ENCODE measurements around the gene MTCP1. TPM values are rescaled to one million over a fixed set of nuclear protein-coding genes. Genes with fewer than 3 reads are reported as not detected.

The MTCP1 gene, protein sequence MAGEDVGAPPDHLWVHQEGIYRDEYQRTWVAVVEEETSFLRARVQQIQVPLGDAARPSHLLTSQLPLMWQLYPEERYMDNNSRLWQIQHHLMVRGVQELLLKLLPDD
- 4.1 and 4.5 TPM in 2 replicates for total RNA-seq (2014; rRNA removed; shearing (Covaris generic))

DNA sequence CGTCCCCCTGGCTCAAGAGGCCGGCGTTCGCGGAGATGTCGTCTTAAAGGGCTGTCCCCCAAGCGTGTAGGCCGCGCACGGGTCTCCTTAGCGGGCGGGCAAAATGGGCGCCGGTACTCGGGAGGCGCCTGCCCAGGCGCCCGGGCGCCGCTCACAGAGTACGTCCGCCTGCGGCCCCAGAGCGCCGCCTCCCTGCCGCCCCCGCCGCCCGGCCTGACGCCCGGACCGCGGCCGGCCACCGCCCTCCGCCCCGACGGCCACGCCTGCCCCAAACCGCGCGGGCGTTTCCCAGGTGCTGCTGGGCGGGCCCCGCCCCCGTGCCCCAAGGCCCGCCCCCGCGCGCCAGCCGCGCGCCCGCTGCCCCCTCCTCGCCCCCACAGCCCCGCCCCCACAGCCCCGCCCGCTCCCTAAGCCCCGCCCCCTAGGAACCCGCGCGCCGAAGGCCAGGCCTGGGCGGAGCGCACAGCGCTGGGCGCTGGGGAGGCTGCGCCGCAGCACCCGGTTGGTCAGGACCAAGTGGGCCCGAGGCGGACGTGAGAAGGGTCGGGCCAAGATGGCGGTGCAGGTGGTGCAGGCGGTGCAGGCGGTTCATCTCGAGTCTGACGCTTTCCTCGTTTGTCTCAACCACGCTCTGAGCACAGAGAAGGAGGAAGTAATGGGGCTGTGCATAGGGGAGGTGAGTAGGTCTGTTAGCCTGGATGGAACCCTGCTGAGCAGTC lies at the start of gene MTCP1, which contains the start of the genes BRCC3 and CMC4:
Gene MTCP1, minus strand, starts transcription at position 162 of the 719 bp plus-strand sequence. CDS start 5,126 bp downstream, outside the sequence.
Gene BRCC3, plus strand, starts transcription at position 534 of the 719 bp plus-strand sequence. Its CDS starts 20 bp downstream, at position 554.
Gene CMC4, minus strand, starts transcription at position 162 of the 719 bp plus-strand sequence. CDS start 7,113 bp downstream, outside the sequence.
- DNase-seq (ENCODE audit: low spot score) = peak; percentile 67

DNA sequence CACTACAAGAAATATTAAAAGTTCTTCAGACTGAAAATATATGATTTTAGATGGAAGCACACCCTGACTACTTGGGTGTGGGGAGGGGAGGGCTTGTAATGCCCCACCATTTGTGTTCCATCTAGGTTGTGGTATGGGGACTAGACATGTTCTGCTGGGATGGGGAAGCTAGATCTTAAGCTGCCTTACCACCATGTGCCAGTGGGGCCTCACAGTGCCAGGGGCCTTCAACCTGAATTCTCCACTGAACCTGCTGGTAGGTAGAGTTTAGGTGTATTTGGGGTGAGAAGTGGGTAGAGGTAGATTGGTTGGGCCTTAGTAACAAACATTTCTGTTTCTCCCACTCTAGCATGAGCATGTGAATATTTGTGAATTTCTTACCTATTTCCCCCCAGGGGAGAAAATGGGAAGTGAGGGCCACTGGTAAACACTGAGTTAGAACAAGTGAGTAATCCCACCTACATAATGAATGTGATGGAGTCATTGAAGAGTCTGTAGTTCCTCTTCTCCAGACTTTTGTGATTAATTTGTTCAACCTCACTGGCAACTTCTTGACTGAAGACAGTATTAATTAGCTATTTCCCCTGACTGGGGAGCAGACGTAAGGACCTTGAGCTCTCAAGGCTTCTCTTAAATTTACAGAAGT lies 44.4 kb upstream of the MTCP1 start:
- no peak for DNase-seq (ENCODE audit: low spot score)

DNA sequence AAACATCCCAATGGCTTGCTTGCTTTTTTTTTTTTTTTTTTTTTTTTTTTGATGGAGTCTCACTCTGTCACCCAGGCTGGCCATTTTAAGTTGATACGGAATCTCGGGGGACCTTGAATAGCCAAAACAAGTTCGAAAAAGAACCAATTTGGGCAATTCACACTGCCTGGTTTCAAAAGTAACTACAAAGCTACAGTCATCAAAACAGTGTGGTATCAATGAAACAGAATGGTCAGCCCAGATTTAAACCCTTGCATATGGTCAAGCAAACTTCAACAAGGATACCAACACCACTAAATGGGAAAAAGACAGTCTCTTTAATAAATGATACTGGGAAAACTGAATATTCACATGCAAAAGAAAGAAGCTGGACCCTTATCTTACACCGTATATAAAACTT lies 42.2 kb upstream of the MTCP1 start:
- no peak for DNase-seq (ENCODE audit: low spot score)

DNA sequence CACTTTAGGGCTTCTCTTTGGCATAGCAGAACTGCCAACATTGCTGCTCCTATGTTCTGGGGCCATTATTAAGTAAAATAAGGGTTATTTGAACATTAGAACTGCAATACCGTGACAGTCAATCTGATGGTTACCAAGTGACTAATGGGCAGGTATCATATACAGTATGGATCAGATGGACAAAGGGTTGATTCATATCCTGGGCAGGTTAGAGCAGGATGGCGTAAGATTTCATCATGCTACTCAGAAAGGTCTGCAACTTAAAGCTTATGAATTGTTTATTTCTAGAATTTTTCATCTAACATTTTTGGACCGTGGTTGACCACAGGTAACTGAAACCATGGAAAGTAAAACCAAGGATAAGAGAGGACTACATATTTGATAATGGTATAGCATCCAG lies 41.2 kb upstream of the MTCP1 start:
- DNase-seq (ENCODE audit: low spot score) = peak; percentile 9

DNA sequence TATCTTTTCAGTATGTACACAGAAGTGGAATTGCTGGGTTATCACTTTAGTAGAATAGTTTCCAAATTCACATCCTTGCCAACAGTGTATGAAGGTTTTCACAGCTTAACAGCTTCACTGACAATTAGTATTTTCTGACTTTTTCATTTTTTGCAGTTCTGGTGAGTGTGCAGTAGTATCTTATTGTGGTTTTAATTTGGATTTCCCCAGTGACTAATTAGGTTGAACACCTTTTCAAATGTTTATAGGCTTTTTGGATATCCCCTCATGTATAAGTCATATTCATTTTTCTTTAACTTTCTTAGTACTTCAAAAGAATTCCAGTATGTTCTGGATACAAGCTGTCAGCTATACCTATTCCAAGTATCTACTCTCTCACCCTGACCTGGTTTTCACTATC lies 37.5 kb upstream of the MTCP1 start:
- no peak for DNase-seq (ENCODE audit: low spot score)

DNA sequence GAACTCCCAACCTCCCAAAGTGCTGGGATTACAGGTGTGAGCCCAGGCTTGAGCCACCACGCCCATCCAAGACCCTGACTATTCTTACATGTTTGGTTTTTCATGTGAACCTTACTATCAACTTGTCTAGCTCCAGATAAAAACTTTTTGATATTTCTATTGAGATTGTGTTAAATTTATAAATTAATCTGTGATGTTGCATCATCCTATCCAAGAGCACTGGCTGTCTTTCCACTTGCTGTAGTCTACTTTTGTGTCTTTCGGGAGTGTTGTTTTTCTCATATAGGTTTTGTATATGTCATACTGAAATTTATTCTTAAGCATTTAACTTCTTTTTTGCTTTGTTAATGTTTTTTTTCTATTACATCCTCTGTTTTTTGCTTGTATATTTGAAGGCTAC lies 35.0 kb upstream of the MTCP1 start:
- no peak for DNase-seq (ENCODE audit: low spot score)

DNA sequence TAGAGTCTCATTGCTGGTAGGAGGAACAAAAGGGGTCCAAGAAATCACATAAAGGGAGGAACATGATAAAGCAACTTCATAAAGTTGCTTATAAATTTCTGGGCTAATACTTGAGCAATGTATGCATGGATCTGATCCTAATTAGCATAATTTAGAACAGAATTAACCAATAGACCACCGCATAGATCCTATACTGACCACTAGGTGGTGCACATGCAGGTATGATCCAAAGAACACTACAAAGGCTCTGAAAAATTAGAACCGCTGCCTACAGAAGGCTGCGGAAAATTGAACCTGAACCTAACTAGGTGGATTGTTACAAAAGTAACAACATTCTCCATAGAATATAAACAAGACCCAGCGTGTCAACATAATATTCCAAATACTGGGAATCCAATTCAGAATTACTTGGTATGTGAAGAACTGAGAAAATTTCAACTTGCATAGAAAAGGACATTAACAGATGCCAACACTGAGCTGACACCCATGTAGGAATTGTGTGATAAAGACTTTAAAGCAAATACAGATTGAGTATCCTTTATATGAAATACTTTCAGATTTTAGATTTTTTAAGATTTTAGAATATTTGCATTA lies 23.6 kb upstream of the MTCP1 start:
- DNase-seq (ENCODE audit: low spot score) = peak; percentile 13

DNA sequence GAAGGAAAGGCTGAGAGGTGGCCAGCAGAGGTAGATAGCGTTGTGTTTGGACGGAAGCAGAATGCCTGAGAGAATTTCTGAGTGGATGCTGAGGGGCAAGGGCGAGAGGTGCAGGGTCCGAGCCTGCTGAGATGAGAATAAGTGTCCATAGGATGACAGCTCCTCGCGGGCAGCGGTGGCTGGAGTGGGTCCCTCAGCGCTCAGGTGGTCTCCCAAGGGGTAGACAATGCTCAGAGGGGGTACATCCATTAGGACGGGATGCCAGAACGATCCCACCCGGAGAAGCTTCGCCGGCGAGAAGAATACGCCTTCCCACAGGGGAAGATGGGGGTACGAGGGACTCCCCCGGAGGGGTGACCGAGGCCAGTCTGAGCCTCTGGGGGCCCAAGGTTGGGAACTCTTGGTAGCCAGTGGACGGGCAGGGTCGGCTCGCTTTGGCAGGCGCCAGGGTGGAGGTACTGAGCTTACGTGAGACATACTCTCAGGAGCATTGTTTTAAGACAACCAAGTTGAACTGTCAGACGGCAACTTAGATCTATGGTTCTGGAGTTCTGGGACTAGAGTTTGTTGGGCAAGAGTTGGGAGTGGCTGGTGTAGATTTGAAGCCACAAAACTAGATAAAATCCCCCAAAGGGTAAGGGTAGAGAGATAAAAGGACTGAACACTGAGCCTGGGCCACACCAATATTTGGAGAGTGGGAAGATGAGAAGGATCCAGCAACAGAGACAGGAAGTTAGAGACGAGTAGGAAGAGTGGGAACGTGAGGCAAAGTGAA lies 16.2 kb upstream of the MTCP1 start:
- DNase-seq (ENCODE audit: low spot score) = no peak

DNA sequence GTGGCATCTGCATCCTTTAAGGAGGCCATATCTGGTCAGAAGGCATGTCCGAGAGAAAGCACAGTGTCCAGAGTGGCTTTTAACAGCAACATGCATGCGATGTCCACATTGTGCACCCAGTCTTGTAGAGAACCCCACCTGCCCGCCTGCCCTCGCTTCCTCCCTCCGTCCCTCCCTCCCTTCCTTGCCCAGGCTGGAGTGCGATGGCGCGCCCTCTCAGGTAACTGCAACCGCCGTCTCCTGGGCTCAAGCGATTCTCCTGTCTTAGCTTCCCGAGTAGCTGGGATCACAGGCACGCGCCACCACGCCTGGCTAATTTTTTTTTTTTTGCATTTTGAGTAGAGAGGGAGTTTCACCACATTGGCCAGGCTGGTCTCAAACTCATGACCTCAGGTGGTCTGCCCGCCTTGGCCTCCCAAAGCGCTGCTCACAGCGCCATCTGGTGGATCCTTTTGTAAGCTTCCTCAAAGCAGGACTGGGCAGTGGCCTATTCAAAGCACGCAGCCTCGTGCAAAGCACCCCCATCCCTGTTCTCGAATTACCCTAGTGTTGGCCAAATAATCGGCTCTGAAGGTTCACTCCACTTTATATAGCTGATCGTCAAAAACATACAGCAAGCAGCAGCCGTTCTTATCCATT lies 15.4 kb upstream of the MTCP1 start:
- peak; percentile 21 for DNase-seq (ENCODE audit: low spot score)

DNA sequence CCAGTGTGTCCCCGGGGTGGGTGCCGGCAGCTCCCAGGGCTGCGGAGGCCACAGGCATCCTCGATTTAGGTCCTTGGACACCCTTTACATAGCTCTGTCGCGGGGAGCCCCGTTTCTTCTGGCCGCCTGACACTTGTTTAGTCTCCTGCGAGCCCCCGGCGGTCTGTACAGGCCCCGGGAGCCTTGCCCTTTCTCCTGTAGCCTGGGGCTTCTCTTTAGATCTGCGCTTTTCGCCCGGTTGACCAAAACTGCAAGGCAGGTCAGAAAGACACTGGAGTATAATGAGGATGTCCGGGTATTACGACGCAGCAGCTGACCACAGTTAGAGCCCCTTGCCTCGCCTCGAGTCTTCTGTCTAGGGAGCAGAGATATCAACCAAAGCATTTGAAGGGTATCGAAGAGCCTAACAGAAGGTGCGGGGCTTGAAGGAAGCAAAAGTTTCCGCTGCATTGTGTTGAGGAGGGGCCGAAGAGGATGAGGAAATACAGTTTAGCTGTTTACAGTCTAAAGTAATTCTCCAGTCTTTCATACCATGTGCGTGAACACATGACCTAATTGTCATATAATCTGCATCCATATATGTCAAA lies 851 bp upstream of the MTCP1 start:
- DNase-seq (ENCODE audit: low spot score) = no peak

DNA sequence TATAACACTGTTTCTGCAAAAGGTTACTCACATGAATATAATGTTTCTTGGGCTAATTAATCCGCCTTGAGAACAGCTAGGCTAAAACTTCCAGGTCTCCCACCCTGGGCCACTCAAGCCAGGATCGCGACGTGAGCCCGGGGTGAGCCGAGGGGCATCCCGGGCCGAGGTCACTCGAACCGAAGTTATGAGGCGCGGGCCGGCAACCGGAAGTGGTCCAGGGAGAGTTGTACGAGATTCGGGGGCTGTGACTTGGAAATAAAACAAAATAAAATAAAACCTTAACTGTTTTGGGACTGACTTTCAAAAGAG lies 317 bp downstream of the MTCP1 start:
- peak; percentile 4 for DNase-seq (ENCODE audit: low spot score)

DNA sequence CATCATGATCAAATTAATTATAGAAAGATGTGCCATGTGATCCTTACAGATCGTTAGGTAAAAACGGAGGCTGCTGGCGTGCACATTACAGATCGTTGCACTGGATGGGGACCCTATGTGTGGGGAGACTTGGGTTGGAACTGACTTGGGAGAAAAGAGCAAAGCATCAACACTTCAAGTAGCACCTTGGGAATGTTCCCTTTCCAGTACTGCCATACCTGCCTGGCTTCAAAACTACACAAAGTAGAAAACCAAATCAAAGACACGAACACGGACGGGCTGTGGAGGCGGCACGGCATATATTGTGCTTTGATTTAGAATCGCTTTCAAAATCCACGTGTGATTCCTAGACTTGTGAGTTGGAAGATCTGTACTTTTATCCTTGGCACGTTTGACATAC lies 898 bp downstream of the MTCP1 start:
- DNase-seq (ENCODE audit: low spot score) = no peak

DNA sequence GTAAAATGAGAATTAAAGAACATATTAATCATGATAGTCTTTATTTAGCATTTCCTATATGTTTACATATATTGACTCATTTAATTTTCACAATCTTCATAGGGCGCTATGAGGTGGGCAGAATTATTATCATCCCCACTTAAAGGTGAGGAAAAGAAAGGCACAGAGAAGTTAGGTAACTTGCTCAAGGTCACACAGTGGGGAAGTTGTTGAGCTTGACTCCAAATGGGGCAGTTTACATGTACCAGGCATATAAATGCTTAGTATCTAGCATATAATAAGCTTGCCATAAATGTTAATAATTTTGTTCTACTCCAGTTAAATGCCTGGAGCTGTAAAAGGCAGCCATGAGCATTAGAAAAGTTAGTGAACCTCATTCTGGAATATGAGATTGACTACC lies 1.5 kb downstream of the MTCP1 start:
- no peak for DNase-seq (ENCODE audit: low spot score)

DNA sequence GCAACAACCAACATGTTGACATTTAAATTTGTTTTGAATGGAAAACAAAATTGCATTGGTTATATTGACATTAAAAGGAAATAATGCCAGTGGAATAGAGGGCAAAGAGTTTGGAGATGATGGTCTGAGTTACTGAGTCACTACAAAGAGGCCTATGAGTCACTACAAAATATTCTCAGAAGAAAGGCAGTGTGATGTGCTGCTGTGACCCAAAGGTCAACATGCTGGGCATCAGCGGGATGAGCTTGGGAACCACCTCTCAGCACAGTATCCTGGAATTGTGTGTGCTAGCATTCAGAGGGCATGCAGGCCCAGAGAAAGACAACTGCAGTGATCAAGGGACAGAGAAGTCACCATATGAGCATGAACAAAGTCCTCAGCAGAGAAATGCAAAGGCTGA lies 2.8 kb downstream of the MTCP1 start:
- peak; percentile 18 for DNase-seq (ENCODE audit: low spot score)

DNA sequence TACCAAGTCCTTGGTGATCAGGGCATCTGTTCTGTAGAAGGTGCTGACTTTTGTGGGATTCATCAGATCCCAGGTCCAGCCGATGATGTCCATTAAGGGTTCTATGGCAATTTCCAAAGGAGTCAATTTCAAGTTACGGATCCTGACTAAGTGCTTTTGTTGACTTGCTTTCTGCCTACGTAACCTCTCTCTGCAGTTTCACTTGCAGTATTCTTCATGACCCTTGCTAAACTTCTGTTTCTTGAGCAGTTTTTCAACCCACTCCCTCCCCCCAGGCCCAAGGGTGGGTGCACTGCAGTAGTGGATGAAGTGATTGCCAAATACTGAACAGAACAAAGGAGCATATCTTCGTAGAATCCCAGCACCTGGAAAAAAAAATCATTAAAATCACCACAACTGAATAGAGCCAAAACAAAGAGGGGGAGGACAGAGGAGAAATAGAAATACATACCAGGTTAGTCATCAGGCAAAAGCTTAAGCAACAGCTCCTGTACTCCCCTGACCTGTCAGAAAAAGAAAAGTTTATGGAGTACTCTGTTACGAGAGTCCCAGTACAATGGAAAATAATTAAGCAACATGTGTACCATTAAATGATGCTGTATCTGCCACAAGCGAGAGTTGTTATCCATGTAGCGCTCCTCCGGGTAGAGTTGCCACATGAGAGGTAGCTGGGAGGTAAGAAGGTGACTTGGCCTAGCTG lies 5.8 kb downstream of the MTCP1 start:
- DNase-seq (ENCODE audit: low spot score) = peak; percentile 12

DNA sequence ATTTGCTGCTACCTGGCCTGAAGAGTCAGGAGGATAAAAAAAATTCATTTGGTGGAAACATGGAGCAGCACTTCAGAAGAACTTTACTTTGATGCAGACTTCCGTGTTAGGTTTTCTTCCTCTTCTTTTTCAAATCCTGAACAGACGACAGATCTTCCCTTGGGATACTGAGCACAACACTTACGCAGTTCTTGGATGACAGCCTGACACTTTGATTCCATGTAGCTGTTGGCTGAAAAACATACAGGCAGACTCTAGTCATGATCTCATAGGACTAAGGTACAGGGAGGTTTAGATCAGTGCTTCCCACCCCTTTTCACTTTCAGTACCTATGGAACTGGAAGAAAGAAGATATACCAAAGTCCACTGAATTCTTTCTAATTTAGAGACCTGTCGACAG lies 9.2 kb downstream of the MTCP1 start:
- no peak for DNase-seq (ENCODE audit: low spot score)

DNA sequence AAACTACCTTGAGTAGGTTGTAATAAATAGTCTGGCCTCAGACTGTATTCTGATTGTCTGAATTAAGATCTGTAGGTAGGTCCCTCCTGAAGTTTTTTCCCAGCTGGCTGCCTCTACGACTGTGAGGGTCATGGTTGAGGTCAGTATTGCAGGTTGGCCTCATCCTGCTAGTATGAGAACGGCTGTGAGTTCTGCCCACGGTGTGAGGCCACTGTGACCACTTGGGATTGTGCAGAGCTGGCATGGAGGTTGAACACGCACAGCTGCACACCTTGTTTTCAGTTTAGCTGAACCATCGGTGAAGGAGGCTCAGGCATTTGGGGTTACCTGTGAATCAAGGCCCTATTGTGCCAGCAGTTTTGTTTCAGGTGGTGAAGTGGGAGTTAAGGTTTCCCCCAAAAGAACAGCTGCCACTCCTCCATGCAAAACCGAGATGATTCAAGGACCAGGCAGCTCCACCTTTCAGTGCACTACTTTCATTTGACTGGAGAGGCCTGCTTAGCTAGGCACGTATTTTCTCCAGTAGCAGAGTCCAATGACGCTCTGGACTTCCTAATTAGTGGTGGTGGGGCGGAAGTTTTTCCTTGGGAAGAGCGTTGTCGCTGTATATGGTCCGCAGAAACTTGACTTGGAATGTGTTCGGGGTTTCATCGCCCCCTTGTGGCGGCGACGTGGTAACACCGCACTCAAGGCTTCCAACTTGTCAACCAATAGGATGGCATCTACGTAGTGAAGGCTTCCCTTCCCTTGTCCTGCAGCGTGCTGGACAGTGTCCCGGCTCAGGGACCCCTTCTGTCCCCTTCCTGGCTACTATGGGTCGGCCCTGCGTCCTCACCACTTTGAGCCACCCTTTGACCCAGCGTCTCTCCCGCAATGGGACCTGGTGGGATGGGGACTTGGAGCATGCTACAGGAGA lies 13.8 kb downstream of the MTCP1 start:
- DNase-seq (ENCODE audit: low spot score) = peak; percentile 62

DNA sequence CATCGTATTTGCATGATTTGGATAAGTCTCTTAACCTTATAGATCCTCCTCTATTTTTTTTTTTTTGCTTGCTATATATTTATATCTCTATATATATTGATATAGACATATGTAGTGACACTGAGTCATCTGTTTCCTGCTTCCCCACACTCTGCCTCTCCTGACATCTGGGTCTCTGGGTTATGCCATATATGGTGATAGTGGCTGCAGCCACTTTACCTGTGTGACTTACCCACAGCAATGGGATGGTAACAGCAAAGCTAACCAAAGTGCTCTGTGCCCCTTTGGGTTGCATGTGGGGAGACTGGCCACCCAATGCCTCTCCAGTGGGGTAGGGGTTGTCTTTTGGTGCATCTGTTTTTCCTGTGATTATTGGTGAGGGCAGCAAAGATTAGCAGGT lies 14.5 kb downstream of the MTCP1 start:
- DNase-seq (ENCODE audit: low spot score) = no peak

DNA sequence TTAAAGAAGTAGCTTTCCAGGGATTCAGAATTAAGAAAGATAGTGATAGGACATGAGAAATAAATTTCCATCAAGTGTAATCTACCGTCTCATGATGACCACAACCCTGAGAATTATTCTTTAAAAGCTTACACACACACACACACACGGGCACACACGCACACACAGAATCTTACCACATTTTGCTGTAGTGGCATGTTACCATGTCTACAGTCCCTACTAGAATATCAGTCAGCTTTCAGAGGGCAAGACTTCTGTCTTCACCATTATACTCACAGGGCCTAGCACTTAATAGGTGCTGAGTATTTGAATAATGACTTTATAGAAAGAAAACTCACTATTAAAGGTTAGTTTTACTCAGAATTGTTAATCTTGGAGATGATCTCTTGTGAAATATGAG lies 15.4 kb downstream of the MTCP1 start:
- DNase-seq (ENCODE audit: low spot score) = no peak

Measured in H4 (cell line).